Karpas-422 (cell line): Measurements from ENCODE around the gene ITIH2. TPM values are rescaled to one million over a fixed set of nuclear protein-coding genes. Genes with fewer than 3 reads are reported as not detected.
"Not testable (repeated sequence)": the region's sequence is repeated elsewhere in the genome, so short reads cannot be mapped to it uniquely, and the experiment has no call there.

Experiments used
- DNase-seq: peaks from one replicate; pipeline ENCODE4 v3.0.0-alpha.2; 2015
- H2AFZ ChIP-seq: fragments of 200-600 bp; sonication (generic); 2 replicates; pipeline ENCODE4 v1.6.1; 2014; ENCODE audit warnings: antibody characterized with exemption, low read length, mixed read lengths
- H3K27ac ChIP-seq: fragments of 200-600 bp; sonication (generic); 2 replicates; pipeline ENCODE4 v1.5.1; 2014; ENCODE audit warnings: mild to moderate bottlenecking, low read length, moderate library complexity
- H3K27me3 ChIP-seq: fragments of 200-600 bp; sonication (generic); 2 replicates; pipeline ENCODE4 v1.6.1; 2014; ENCODE audit warnings: low read length, mixed read lengths
- H3K36me3 ChIP-seq: fragments of 200-600 bp; sonication (generic); 2 replicates; pipeline ENCODE4 v1.6.1; 2014; ENCODE audit warnings: low read length, mixed read lengths; ENCODE audit not compliant: insufficient read depth
- H3K4me1 ChIP-seq: fragments of 200-600 bp; sonication (generic); 2 replicates; pipeline ENCODE4 v1.6.1; 2014; ENCODE audit warnings: mild to moderate bottlenecking, low read length, mixed read lengths
- H3K4me2 ChIP-seq: fragments of 200-600 bp; sonication (generic); 2 replicates; pipeline ENCODE4 v1.6.1; 2014; ENCODE audit warnings: low read length, low read depth, mild to moderate bottlenecking; ENCODE audit not compliant: poor library complexity, severe bottlenecking
- H3K4me3 ChIP-seq: fragments of 200-600 bp; sonication (generic); 2 replicates; pipeline ENCODE4 v1.5.1; 2014; ENCODE audit warnings: mild to moderate bottlenecking, antibody characterized with exemption, low read length, mixed read lengths
- H3K79me2 ChIP-seq: fragments of 200-600 bp; sonication (generic); 2 replicates; pipeline ENCODE4 v1.6.1; 2014; ENCODE audit warnings: mild to moderate bottlenecking, low read length, mixed read lengths
- H3K9ac ChIP-seq: fragments of 200-600 bp; sonication (generic); 2 replicates; pipeline ENCODE4 v1.6.0; 2014; ENCODE audit warnings: low read length
- H3K9me2 ChIP-seq: fragments of 200-600 bp; sonication (generic), shearing (Covaris generic); replicated peaks from 2 replicates; pipeline ENCODE4 v1.6.0; 2014; ENCODE audit warnings: mild to moderate bottlenecking, low read length, moderate library complexity; ENCODE audit not compliant: insufficient read depth
- H3K9me3 ChIP-seq: fragments of 300-700, 200-600 bp; sonication (generic); 2 replicates; pipeline ENCODE4 v1.6.1; 2014; ENCODE audit warnings: low read length, mixed read lengths
- H4K20me1 ChIP-seq: fragments of 200-600 bp; sonication (generic); 2 replicates; pipeline ENCODE4 v1.6.1; 2014; ENCODE audit warnings: mild to moderate bottlenecking, antibody characterized with exemption, low read length, low read depth; ENCODE audit not compliant: insufficient read depth
- total RNA-seq: library from RNA; depleted of rRNA; stranded (reverse); fragments of >200 nt; shearing (Covaris generic); gene quantifications from 2 replicates; pipeline ENCODE4 v1.2.3, GENCODE V29; 2014; ENCODE audit warnings: low replicate concordance

The ITIH2 gene
- total RNA-seq, 1 experiment from 2014 or later = not detected

DNA sequence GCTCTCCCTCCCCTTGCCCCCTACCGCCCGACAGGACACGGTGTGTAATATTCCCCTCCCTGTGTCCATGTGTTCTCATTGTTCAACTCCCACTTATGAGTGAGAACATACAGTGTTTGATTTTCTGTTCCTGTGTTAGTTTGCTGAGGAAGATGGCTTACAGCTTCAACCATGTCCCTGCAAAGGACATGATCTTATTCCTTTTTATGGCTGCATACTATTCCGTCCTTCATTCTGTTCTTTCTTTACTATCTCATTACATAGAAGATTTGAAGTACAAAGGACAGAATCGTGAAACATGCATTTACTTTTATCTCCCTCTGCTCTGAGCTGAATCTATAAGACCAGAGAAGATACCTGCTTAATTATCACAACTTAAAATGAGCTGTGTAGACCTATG is 8.0 kb downstream of the ITIH2 start:
- not testable (repeated sequence) for H3K4me2 ChIP-seq, H3K79me2 ChIP-seq, H4K20me1 ChIP-seq, H2AFZ ChIP-seq, DNase-seq, H3K9me3 ChIP-seq, H3K9ac ChIP-seq, H3K9me2 ChIP-seq, H3K36me3 ChIP-seq, H3K27me3 ChIP-seq, H3K4me1 ChIP-seq, H3K27ac ChIP-seq, H3K4me3 ChIP-seq

DNA sequence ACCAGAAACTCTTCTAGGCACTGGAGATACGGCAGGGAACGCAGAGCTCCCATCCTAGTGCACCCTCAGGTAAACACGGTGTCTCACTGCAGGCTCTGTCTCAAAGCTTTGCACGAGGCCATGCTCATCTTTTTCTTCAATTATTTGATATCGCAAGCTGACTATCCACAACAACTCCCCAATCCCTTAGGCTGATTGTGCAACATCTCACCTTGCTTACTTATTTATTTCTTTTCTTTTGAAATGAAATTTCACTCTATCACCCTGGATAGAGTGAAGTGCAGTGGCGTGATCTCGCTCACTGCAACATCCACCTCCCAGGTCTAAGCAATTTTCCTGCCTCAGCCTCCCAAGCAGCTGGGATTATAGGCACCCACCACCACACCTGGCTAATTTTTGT is 12.4 kb downstream of the ITIH2 start:
- no peaks in the 10 kb centered on the region for H3K9me3 ChIP-seq
- H3K9me2 ChIP-seq = no peaks in the 10 kb centered on the region
- H3K4me2 ChIP-seq = no peak overlapping the region
- H3K4me3 ChIP-seq = no peak overlapping the region
- H3K36me3 ChIP-seq = no peaks in the 10 kb centered on the region
- no peaks in the 10 kb centered on the region for H3K79me2 ChIP-seq
- no peaks in the 10 kb centered on the region for H3K4me1 ChIP-seq
- H2AFZ ChIP-seq = no peak overlapping the region
- DNase-seq = no peak
- no peak overlapping the region for H3K9ac ChIP-seq
- H4K20me1 ChIP-seq = no peaks in the 10 kb centered on the region
- H3K27me3 ChIP-seq = no peaks in the 10 kb centered on the region
- no peak overlapping the region for H3K27ac ChIP-seq

DNA sequence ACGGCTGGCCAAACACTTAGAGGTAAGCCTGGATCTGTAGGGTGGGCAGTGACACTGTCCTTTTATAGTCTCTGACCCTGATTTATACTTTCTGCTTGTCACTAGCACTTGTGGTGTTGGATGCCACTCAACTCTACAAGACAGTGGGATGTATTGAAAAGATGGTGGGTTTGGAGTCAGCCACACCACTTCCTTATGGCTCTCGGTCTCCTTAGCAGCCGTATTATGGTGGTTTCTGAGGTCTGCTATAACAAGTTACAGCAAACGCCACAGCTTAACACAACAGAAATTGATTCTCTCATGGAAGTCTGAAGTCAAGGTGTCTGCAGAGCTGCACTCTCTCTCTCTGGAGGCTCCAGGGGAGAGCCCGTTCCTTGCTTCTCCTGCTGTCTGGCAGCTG is 14.7 kb downstream of the ITIH2 start:
- Histone ChIP-seq H3K9ac (no peak overlapping the region), H3K4me3 (no peak overlapping the region), H4K20me1 (no peaks in the 10 kb centered on the region), H3K27me3 (no peaks in the 10 kb centered on the region), H3K27ac (no peak overlapping the region), H3K4me1 (no peaks in the 10 kb centered on the region), H3K9me3 (no peaks in the 10 kb centered on the region), H3K4me2 (no peak overlapping the region), H3K9me2 (no peaks in the 10 kb centered on the region), H2AFZ (no peak overlapping the region), H3K79me2 (no peaks in the 10 kb centered on the region), H3K36me3 (no peaks in the 10 kb centered on the region)
- DNase-seq = no peak

DNA sequence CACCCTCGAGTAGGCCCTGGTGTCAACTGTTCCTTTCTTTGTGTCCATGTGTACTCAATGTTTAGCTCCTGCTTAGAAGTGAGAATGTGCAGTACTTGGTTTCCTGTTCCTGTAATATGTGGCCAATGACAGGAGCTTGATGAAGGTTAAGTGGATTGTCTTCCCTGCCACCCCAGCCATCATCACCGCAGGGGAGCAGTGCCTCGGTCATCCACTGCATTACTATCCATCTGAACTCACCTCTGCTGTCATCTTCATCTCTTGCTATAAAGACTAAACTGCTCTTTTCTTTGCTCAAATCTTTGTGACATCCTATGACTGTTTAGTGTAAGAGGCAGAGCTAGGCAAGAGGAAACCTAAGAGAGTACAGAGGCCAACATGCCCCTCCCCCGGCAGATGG is 15.6 kb downstream of the ITIH2 start:
- Histone ChIP-seq H3K4me1 (no peaks in the 10 kb centered on the region), H3K9me2 (no peaks in the 10 kb centered on the region), H3K4me2 (no peak overlapping the region), H3K79me2 (no peaks in the 10 kb centered on the region), H3K4me3 (no peak overlapping the region), H3K9ac (no peak overlapping the region), H3K36me3 (no peaks in the 10 kb centered on the region), H3K27ac (no peak overlapping the region), H2AFZ (no peak overlapping the region), H3K27me3 (no peaks in the 10 kb centered on the region), H4K20me1 (no peaks in the 10 kb centered on the region), H3K9me3 (no peaks in the 10 kb centered on the region)
- DNase-seq = no peak

DNA sequence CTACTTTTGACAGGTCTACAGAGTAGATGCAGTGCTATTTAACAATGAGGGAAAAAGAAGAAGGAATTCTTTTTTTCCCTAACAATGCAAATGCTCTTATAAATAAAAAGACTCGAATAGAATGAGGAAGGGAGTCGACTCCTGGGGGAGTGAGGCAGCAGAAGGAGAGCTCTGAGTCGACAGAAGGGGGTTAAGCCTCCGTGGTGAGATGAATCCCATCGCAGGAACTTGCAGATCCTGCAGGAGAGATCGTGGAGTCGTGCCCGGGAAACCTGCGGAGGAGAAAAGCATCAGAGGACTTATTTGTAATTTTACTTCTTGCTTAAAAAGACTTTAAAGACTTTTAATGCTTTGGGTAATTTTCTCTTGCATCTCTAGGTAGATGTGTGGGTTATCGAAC is 17.4 kb downstream of the ITIH2 start:
- Histone ChIP-seq H2AFZ (no peak overlapping the region), H3K4me2 (no peak overlapping the region), H3K79me2 (no peaks in the 10 kb centered on the region), H3K4me3 (no peak overlapping the region), H3K4me1 (no peaks in the 10 kb centered on the region), H3K27ac (no peak overlapping the region), H3K9me3 (no peaks in the 10 kb centered on the region), H3K27me3 (no peaks in the 10 kb centered on the region), H3K36me3 (no peaks in the 10 kb centered on the region), H4K20me1 (no peaks in the 10 kb centered on the region), H3K9ac (no peak overlapping the region), H3K9me2 (no peaks in the 10 kb centered on the region)
- no peak for DNase-seq

DNA sequence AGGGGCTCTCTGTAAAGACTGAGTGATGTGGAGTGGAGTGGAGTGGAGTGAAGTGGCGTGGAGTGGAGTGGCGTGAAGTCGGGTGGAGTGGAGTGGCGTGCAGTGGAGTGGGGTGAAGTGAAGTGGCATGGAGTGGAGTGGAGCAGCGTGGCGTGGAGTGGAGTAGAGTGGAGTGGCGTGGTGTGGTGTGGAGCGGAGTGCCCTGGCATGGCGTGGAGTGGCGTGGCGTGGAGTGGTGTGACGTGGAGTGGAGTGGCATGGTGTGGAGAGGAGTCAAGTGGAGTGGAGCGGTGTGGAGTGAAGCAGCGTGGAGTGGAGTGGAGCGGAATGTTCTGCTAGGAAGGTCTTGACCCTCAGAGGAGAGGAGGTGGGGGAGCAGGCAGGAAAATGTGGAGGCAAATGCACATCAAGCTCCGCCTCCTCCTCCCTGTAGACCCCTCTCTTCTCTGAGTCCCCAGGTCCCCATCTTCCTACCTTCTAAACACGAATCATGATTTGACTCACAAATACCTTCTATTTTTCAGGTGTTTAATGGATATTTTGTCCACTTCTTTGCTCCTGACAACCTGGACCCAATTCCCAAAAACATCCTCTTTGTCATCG is 19.9 kb downstream of the ITIH2 start:
- no peaks in the 10 kb centered on the region for H3K9me2 ChIP-seq
- H3K9me3 ChIP-seq = no peaks in the 10 kb centered on the region
- H3K9ac ChIP-seq = no peak overlapping the region
- H3K4me1 ChIP-seq = no peaks in the 10 kb centered on the region
- no peak overlapping the region for H3K27ac ChIP-seq
- DNase-seq = no peak
- no peak overlapping the region for H3K4me2 ChIP-seq
- H2AFZ ChIP-seq = no peak overlapping the region
- H3K27me3 ChIP-seq = no peaks in the 10 kb centered on the region
- H3K4me3 ChIP-seq = no peak overlapping the region
- H4K20me1 ChIP-seq = no peaks in the 10 kb centered on the region
- no peaks in the 10 kb centered on the region for H3K36me3 ChIP-seq
- no peaks in the 10 kb centered on the region for H3K79me2 ChIP-seq

DNA sequence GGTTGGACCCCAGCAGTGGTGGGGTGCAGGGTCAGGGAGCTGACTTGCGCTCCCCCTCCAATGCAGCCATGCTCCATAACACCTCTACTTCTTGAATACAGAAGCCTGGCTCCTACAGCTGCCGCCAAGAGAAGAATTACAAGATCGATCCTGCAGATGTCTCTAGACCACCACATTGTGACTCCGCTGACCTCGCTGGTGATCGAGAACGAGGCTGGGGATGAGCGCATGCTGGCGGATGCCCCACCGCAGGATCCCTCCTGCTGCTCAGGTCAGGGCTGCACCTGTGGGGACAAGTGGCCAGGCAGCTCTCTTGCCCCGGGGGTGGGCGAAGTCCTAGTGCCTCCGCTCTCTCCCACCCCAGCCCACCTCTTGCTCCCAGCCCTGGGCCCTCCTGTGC is 31.7 kb downstream of the ITIH2 start:
- no peaks in the 10 kb centered on the region for H4K20me1 ChIP-seq
- no peak overlapping the region for H2AFZ ChIP-seq
- H3K79me2 ChIP-seq = no peaks in the 10 kb centered on the region
- H3K9me3 ChIP-seq = no peaks in the 10 kb centered on the region
- no peaks in the 10 kb centered on the region for H3K27me3 ChIP-seq
- no peak overlapping the region for H3K4me2 ChIP-seq
- no peak overlapping the region for H3K4me3 ChIP-seq
- H3K36me3 ChIP-seq = no peaks in the 10 kb centered on the region
- no peak overlapping the region for H3K9ac ChIP-seq
- H3K9me2 ChIP-seq = no peaks in the 10 kb centered on the region
- no peaks in the 10 kb centered on the region for H3K4me1 ChIP-seq
- H3K27ac ChIP-seq = no peak overlapping the region
- no peak for DNase-seq

DNA sequence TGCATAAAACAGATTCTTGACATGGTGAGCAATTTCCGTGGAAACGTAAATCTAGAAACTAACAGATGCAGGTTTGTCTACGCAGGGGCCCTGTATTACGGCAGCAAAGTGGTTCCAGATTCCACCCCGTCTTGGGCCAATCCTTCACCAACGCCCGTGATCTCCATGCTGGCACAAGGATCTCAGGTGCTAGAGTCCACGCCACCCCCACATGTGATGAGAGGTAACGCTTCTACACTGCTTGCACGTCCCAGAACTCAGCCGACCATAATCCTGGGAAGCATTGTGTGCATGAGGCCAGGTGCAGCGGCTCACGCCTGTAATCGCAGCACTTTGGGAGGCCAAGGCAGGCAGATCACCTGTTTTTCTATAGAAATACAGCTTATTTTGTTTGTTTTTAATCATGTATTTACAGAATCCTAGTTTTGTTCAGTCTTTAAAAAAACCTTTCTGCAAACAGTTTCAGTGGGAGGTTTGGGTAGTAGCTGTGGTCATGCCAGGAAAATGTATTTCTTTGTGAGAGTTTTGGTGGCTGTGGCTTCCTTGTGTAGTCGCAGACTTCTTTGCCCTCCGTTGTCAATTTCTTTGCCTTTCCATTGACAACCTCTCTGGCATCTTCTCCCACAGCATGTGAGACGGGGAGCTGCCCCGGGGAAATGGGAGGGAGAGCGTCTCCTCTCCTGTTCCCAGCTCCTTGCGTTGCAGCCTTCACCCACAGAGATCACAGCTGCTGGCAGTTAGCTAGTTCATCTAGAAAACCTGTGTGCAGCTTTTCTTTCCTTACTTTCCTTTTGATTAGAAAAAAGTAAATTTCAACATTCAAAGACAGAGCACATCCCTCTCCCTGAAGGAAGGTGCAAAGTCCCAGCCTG is 35.7 kb downstream of the ITIH2 start:
- Histone ChIP-seq H3K27me3 (no peaks in the 10 kb centered on the region), H3K9me2 (no peaks in the 10 kb centered on the region), H3K36me3 (no peaks in the 10 kb centered on the region), H4K20me1 (no peaks in the 10 kb centered on the region), H3K27ac (no peak overlapping the region), H2AFZ (no peak overlapping the region), H3K9ac (no peak overlapping the region), H3K79me2 (no peaks in the 10 kb centered on the region), H3K4me3 (no peak overlapping the region), H3K4me2 (no peak overlapping the region), H3K4me1 (no peaks in the 10 kb centered on the region), H3K9me3 (no peaks in the 10 kb centered on the region)
- no peak for DNase-seq
